SH-SY5Y (cell line): Measurements from ENCODE around the gene NCK2.

ENCODE experiments used
- GATA2 ChIP-seq: IDR thresholded peaks from 2 replicates; pipeline ENCODE4 v1.6.1; 2011; ENCODE audit warnings: mild to moderate bottlenecking, low read depth, low read length
- GATA3 ChIP-seq: IDR thresholded peaks from 2 replicates; pipeline ENCODE4 v1.6.1; 2011; ENCODE audit warnings: low read depth, mild to moderate bottlenecking, low read length, moderate library complexity

Gene NCK2

DNA sequence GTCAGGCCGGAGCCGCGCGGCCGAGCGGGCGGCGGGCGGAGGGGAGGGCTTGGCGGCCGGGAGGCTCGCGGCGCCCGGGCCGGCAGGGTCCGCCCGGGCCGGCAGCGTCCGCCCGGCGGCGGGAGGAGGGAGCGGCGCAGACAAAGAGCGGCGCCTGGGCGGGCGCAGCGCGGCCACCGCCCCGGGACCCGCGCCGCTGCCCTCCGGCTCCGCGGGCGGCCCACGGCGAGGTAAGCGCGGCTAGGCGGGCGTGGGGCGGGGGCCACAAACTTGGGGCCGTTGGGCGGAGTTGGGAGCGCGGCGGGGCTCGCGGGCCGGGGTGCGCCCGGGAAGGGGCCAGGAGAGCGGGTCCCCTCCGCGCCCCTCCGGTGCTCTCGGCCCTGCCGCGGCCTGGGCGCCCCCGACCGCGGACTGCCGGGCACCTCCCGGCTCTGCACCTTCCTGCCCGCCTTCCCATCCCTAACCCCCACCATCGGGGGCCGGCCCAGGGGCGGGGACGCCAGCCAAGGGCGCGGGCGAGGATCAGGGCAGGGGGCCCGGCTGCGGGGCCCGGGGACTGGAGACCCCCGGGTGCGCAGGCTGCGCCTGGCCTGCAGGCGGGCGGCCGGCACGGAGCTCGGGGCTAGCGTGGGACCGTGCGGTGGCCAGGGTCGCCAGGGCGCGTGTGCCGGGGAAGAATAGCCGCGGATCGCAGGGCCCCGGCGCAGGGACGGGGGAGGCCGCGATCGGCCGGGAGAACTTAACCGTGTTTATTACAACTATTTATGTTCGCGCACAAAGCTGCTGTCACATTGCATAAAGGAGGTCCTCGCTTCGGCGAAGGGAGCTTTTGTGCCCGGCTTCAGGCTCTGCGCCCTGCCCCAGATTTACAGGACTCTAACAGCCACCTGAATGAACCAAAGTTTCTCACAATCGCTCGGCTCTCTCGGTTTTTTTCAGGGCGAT lies at the start of gene NCK2:
Gene NCK2, plus strand, starts transcription at position 4 of the 945 bp plus-strand sequence. CDS start 110,152 bp downstream, outside the sequence.
- TF ChIP-seq GATA3 (no peak), GATA2 (no peak)

DNA sequence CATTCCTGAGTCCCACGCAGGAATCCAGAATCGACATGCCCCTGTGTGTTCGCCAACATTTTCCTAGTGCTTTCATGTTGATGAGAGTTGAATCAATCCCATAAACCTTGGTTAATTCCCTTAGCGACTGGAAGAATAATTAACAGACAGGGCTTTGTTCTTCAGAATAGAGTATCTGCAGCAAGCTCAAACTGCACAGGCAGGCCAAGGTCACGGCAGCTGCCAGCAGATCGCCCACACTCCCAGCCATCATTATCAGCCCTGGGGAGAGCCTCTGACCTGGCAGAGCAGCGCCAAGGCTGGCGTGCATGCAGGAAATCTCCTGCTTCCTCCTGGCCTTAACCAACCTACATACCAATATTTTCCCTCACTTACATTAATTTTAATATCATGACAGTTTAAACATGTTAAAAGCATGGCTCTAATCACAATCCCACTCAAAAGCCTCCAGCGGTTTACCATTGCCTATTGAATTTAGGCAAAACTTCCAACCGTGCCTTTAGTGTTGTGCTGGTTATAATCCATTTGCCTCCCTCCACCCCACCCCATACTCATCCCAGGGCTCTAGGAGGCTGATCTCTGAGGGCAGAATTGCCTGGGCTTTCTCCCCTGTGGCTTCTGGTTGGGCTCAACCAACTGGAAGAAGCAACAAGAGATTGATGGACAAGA lies 46.8 kb upstream of the NCK2 start:
- TF ChIP-seq GATA2 (no peak), GATA3 (no peak)

DNA sequence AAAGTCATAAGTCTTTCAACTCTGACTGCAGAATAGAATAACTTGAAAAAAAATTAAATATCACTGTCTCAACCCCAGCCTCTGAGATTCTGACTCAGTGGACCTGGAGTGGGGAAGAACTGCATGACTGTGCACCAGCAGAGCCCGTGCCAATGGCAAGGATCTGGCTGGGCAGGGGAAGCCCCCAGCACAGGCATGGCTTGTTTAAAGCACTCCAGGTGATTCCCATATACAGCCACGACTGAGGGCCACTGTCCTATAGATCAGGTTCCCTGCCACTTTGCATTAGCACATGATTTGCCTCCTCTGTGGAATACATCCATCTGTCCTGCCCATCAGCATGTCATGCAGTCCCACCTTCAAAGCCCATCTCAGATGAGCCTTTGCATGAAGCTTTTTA lies 45.9 kb upstream of the NCK2 start:
- no peak for TF ChIP-seq GATA2
- no peak for TF ChIP-seq GATA3

DNA sequence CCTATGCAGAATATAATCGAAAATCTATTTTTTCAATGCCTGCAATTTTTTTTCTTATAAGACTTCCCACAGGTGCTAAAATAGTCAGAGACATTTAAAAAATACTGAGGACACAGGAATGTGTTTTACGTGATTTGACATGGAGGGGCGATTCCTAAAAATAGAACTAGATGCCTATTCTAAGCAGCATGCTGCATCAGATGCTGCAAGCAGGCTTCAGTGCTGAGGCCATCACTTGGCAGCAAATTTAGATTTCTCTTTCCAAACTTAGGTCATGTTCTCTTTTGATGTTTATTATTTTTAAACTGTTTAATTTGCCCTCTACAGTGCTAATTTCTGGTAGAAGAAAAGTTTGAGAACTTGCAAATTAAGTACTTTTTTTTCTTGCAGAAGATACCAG lies 43.7 kb upstream of the NCK2 start:
- no peak for TF ChIP-seq GATA3
- no peak for TF ChIP-seq GATA2

DNA sequence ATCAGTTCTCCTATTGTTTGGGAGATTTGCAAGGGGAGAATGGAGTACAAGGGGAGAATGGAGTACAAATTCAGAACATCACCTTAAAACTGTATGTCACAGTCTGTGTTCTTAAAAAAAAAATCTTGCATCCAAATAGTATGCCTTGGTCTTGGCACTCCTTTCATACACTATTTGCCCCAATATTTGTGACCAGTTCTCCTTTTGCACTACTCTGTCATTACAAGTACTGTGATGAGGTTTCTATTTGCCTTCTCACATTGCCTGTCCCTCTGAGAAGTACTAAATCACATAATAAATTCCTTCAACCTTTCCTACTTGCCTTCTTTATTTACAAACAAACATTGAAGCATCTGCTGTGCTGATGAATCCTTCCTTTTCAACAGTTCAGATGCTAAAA lies 36.0 kb upstream of the NCK2 start:
- no peak for TF ChIP-seq GATA3
- no peak for TF ChIP-seq GATA2

DNA sequence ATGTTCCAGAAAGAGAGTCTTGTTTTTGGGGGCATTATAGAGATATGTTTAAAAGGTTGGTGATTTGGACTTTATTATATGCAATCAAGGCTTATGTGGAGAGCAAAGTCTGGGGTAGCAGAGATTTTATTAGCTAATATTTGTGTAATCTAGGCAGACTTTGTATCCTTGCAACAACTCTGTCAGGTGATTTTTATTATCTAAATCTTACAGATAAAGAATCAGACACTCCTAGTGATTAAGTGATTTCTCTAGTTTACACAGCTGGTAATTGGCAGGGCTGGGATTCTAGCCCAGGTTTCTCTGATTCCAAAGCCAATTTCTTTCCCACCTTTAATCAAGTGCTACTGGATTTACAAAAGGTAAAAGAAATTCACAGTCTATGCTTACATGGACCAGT lies 33.3 kb upstream of the NCK2 start:
- no peak for TF ChIP-seq GATA3
- no peak for TF ChIP-seq GATA2

DNA sequence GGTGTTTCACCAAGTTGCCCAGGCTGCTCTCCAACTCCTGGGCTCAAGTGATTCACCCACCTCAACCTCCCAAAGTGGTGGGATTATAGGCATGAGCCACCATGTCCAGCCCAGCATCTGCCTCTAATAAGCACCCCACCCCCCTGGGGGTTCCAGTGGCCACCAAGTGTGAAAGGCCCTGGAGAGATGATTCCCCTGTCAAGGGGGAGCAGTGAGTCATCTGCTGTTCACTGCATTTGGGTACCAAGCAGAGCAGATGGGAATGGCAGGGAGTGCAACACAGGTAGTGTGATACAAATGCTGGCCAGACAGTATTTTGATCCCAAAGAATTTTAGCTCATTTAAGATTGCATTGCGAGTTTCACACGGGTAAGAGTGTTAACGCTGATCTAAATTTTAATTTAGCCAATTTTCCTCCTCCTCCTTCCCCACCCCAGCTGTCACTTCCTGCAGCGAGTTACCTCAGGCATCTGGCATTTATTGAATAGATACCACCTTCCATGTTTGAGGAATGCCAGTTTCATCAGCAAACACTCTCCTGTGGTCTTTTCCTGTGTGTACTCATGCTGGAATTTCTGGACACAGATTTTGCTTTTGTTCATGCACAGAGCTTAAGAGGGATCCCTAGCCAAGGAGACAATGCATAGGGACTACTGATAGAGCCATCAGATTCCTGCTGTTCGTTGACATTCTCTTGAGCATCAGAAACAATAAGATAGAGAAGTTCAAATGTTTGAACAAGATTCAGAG lies 32.4 kb upstream of the NCK2 start:
- TF ChIP-seq GATA3 (no peak), GATA2 (no peak)

DNA sequence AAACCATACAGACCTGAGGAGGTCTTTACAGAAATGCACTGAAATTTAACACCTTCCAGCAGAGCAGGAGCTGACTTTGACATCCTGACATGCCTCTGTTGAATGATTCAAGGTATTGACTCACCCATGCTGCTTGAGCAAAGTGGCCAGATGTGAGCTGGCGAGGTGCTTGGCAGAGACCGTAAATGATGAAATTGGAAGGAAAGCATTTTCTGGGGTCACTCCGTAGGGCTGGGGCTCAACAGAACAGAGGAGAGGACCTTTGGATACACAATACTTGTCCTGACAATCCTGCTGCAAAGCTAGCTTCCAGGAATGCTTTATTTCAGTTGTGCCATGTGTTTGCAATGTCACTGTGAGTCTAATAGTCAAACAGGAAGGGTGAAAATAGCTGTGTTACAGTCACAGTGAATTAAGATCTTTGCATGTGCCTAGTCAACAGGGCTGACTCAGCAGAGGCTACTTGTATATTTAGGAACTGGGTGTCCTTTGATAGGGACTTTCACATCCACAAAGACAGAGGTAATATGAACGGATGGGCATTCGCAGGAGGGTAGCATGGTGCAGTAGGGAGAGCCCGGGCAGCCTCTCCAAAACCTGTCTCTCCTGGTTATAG lies 31.6 kb upstream of the NCK2 start:
- TF ChIP-seq GATA2: no peak
- TF ChIP-seq GATA3: no peak

DNA sequence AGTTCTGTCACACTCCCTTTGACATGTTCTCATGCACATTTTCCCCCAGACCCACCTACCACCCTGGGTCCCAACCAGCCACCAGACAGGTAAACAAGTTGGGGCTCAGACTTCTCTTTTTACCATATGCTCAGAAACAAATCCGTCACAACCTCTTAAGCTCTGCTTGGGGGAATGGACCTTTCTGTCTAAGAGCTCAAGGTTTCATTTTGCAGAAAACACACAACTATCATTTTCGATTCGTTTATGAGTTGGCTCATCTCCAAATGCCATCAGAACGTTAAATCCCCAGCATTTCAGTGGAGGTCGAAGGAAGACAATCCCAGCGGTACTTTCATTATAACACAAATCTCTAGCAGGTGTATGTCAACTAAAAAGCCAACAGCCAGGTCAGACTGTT lies 30.6 kb upstream of the NCK2 start:
- TF ChIP-seq GATA2: no peak
- no peak for TF ChIP-seq GATA3

DNA sequence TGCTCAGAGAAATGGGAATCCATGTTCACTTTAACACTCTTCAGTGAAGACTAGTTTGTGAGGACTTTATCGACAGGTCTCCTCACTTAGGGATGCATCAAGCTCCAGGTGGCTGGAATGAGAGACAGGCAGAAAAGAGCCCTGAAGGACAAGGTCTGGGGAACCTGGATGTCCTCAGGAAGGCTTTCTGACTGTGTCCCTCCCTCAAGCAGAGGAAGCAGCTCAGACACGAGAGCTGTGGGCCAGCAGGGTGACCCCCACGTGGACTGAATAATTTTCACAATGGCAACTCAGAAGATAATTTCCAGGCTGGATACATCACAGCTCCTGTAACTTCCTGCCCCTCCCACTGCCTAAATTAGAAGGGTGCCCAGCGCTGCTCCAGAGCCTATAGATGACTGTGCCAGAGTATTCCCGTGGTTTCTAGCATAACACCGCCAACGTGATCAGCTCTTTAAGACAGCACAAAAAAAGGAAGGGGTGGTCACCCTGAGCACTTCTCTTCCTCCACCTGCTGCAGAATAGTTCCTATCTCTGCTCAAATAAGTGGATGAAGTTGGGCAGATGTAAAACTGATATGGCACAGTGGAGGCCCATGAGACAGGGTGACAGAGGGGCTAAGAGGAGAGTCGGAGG lies 25.7 kb upstream of the NCK2 start:
- TF ChIP-seq GATA3 (no peak), GATA2 (no peak)

DNA sequence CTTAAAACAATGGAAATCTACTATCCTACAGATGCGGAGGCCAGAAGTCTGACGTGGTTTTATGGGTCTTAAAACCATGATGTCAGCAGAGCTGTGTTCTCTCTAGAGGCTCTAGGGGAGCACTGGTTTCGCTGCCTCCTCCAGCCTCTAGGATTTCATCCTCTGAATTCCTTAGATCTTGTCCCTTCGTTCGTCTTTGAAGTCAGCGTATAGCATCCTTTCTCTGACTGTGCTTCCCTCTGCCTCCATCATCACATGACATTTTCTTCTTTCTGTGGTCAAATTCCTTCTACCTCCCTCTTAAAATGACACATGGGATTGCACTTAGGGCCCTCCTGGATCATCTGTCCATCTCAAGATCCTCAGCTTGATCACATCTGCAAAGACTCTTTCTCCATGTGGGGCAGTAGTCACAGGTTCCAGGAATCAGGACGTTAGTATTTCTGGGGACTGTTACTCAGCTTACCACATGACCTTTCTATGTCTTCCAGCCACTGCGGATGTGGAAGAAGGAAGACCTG lies 22.7 kb upstream of the NCK2 start:
- no peak for TF ChIP-seq GATA3
- TF ChIP-seq GATA2: no peak

DNA sequence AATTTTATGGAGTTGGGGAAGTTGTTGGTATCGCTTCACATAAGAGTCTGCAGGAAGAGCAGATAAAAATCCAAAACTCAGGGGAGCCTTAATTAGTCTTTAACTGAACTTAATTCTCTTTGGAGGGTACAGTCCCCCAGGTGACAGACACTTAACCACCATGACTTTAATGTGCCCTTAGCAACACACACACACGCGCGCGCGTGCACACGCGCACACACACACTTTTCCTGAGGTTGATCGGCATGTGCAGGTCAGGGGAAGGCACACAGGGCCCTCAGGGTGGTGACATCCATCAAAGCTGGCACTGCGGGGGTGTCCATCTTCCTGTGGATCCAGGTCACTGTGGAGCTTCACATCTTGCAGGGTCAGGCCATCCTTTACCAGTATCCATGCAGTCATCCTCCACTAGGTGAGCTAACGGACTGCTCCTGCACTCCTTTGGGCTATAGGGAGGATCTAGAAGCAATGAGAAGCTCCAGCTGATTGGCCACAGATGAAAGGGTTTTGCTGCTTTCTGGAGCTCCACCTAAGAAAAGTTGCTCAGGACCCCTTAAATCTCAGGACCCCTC lies 21.9 kb upstream of the NCK2 start:
- TF ChIP-seq GATA2 (no peak), GATA3 (no peak)

DNA sequence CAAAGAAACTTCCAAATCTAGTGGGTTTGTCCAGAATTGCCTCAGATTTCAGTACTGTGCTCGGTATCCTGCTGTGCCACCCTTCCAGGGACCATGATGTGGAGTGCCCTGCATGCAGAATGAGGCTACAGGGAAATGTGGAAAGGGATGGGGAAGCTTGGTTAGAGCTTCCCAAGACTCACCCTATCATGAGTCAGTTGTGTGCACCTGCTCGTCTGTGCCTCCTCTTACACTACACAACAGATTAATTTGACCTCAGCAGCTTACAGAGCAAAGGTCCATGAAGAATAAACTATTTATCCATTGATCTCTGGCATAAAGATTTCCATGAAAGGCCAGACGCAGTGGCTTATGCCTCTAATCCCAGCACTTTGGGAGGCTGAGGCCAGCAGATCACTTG lies 21.3 kb upstream of the NCK2 start:
- TF ChIP-seq GATA2: no peak
